GM10248 (cell line): ENCODE results near the gene FXYD3.

Source experiments
- CTCF ChIA-PET: fragments of 300-600 bp; sonication (Branson Sonifier 250); formaldehyde crosslinking; extraction: SDS; loops from one replicate; lab custom pipeline; 2021; ENCODE audit warnings: antibody characterized with exemption; lab: Yijun Ruan, JAX
- POLR2A ChIA-PET: fragments of 350-650 bp; sonication (Branson Sonifier 250); formaldehyde crosslinking; extraction: SDS; loops from one replicate; lab custom pipeline; 2020; ENCODE audit warnings: antibody characterized with exemption; lab: Yijun Ruan, JAX
- DNase-seq: peaks from one replicate; pipeline ENCODE4 v3.0.0; 2012; ENCODE audit errors: extremely low spot score
- TF ChIP-seq, protein P1 (sequence below): IDR thresholded peaks from 2 replicates; pipeline ENCODE4 v1.5.1; 2012; ENCODE audit warnings: mild to moderate bottlenecking, low read depth; ENCODE audit errors: extremely low read depth, missing control alignments, control extremely low read depth

The FXYD3 gene

DNA sequence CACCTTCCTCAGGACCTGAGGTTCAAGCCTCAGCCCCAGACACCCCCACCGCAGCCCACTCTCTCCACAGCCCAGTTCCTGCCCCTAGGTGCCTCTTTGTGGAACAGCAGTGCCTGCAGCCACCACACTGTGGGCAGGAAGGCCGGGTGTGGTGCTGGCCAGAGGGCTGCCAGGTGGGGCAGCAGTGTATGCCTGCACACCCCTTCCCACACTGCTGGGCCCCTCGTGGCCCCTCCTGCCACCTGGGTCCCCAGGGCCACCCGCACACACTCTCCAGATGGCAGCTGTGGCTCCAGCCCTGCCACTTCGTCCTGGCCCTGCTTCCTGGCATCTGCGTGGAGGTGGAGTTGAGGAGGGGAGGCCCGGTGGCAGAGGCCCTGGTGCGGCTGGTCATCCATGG lies 39.0 kb upstream of the FXYD3 start:
- no peak for DNase-seq
- CTCF ChIA-PET, result interaction anchor here (8.3 kb wide), 1 partner anchor 9 kb away, joined by 38 read pairs; no protein-coding TSS in a partner anchor
- TF ChIP-seq, protein P1, sequence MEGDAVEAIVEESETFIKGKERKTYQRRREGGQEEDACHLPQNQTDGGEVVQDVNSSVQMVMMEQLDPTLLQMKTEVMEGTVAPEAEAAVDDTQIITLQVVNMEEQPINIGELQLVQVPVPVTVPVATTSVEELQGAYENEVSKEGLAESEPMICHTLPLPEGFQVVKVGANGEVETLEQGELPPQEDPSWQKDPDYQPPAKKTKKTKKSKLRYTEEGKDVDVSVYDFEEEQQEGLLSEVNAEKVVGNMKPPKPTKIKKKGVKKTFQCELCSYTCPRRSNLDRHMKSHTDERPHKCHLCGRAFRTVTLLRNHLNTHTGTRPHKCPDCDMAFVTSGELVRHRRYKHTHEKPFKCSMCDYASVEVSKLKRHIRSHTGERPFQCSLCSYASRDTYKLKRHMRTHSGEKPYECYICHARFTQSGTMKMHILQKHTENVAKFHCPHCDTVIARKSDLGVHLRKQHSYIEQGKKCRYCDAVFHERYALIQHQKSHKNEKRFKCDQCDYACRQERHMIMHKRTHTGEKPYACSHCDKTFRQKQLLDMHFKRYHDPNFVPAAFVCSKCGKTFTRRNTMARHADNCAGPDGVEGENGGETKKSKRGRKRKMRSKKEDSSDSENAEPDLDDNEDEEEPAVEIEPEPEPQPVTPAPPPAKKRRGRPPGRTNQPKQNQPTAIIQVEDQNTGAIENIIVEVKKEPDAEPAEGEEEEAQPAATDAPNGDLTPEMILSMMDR, result no peak
- POLR2A ChIA-PET, result no interaction called here

DNA sequence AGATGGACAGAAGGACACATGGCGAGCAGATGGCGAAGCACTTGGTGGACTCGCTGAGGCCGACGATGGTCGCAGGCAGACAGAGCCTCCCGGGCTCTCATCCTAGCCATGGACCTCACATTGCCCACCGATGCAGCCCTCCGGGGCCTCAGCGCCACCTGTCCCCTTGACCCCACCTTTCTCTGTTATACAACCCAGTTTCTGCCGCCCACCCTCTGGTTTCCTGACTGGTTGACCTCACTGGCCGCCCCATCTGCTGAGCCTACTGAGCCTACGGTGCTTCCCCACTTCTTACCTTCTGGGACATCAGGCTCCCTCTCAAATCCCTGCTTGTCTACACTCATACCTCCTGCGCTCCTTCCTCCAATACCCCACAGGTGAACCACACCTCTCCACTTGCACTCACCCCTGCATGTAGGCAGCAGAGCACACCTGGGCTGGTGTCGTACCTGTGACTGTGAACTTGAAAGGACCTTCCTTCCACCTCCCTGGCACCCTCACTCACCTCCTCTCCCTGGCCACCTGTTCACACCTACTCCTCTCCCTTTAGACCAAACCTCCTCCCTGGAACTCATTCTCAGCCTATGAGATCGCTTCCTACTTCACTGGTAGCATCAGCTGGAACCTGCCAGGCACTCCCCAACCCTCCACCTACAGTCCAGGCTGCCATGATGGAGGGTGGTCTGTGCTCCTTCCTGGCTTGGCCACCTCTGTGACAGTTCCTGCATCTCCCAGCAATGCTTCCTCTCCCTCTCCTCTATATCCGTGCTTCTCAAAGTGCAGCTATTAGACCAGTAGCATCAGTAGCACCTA lies 38.0 kb upstream of the FXYD3 start:
- POLR2A ChIA-PET, result no interaction called here
- CTCF ChIA-PET, result interaction anchor here (1.2 to 8.3 kb wide), 2 partner anchors 8 to 10 kb away, joined by 3 to 38 read pairs; no protein-coding TSS in a partner anchor
- TF ChIP-seq, protein P1, result no peak
- DNase-seq, result no peak

DNA sequence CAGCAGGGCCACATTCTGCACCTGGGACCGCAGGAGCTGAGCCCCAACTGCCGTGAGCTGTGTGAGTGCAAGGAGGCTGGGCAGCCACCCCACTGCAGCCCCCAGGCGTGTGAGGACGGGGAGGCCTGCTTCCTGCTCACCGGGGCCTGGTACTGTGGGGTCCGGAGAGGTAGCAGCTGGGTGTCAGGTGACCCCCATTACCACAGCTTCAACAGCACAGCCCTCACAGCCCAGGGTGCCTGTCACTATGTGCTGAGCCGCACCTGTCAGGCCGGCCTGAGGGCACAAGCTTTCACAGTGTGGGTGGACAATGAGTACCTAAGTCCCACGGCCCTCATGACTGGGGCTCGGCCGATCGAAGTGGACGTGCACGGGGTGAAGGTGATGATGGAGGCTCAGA lies 35.8 kb upstream of the FXYD3 start:
- DNase-seq, result no peak
- CTCF ChIA-PET, result interaction anchor here (1.2 to 8.3 kb wide), 3 partner anchors 10 to 36 kb away, joined by 4 to 38 read pairs (median 5); no protein-coding TSS in a partner anchor
- POLR2A ChIA-PET, result no interaction called here
- TF ChIP-seq, protein P1, result no peak

DNA sequence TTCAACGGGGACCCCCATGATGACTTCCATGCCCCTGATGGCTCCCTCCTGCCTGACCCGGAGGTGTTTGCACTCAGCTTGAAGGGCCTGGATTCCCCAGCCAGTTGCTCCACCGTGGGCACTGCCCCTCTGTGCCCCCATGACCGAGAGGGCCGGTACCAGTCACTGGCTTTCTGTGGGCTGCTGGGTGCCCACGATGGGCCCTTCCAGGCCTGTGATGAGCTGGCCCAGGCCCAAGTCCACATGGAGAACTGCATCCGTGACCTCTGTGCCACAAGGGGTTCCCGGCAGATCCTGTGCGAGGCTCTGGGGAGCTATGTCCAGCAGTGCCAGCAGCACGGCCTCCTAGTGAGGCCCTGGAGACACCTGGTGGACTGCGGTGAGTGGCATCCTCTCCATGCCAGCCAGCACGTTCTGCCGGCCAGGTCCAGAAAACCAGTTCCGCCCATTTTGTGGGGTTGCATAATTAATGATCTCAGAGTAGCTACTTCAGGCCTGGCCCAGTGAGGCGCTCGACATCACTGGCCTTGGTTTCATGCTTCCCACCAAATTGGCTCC lies 34.9 kb upstream of the FXYD3 start:
- ChIA-PET CTCF (interaction anchor here (1.2 to 8.3 kb wide), 4 partner anchors 9 to 36 kb away, joined by 4 to 38 read pairs (median 5); no protein-coding TSS in a partner anchor), POLR2A (no interaction called here)
- TF ChIP-seq, protein P1, result no peak
- no peak for DNase-seq

DNA sequence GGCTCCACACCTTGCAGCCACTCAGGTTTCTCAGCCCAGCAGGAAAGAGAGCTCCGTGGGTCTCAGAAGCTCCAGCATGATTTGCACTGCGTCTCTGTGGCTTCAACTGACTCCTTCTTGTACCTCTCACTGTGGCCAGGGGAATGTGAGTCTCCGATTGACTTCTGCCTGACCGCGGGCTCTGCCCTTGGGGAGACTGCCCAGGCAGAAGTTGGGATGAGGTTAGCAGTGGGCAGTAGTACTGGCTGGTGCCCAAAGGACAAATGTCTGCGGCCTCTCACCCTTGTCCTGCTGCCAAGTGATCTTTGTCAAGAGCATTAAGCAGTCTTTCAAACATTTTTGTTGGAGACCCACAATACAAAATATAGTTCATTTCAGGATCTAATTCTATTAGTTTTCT lies 34.4 kb upstream of the FXYD3 start:
- CTCF ChIA-PET, result interaction anchor here (0.8 to 8.3 kb wide), 3 partner anchors 11 to 37 kb away, joined by 3 to 38 read pairs (median 5); no protein-coding TSS in a partner anchor
- POLR2A ChIA-PET, result no interaction called here
- TF ChIP-seq, protein P1, result no peak
- DNase-seq, result no peak

DNA sequence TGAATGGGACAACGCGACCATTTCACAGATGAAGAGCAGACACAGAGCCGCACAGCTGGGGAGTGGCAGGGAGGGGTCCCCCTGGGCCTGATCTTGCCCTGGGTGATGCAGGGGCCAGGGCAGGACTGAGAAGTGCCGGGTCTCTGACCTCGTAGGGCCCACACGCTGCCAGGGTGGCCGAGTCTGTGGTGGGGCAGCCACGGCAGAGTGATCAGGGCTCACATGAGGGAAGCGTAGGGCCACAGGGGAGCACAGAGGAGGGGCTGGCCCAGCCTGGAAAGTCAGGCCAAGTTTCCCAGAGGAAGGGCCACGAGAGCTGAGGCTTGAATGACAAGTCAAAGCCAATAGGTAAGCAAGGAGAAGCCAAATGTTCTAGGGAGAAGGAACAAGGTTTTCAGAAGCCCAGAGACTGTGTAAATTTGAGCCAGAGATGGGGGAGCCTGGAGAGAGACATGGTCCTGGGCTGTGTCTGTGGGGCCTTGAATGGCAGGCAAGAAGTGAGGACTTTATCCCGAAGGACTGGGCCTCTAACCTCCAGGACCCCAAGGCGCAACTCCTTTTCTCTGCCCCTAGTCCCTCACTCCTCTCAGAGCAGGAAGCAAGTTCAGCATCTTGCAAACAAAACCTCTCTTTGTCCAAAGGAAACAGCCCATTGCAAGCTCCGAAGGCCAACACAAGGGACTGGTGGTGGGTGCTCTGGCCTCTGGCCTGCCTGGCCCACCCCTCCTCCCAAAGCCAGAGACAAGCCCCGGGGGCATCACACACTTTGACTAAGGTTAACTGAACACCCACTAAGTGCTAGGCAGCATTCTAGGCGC lies 31.7 kb upstream of the FXYD3 start:
- TF ChIP-seq, protein P1, result no peak
- ChIA-PET POLR2A (no interaction called here), CTCF (interaction anchor here (8.3 kb wide), 1 partner anchor 17 kb away, joined by 38 read pairs; no protein-coding TSS in a partner anchor)
- DNase-seq, result no peak
